Measurements from ENCODE around the gene ZBTB25.

GRCh38 chr14:64536488-64537245, 33.0 kb upstream of the ZBTB25 start:
- TF ChIP-seq CTCF (IDR thresholded peaks at IDR 0.05) (no peak), EP300 (IDR thresholded peaks at IDR 0.05) (no peak)

All from tibial nerve (tissue), 4 donors.